Measurements from ENCODE around the gene CCDC170.
"Not testable (repeated sequence)": the region's sequence is repeated elsewhere in the genome, so short reads cannot be mapped to it uniquely, and the experiment has no call there.

CCDC170 gene

DNA sequence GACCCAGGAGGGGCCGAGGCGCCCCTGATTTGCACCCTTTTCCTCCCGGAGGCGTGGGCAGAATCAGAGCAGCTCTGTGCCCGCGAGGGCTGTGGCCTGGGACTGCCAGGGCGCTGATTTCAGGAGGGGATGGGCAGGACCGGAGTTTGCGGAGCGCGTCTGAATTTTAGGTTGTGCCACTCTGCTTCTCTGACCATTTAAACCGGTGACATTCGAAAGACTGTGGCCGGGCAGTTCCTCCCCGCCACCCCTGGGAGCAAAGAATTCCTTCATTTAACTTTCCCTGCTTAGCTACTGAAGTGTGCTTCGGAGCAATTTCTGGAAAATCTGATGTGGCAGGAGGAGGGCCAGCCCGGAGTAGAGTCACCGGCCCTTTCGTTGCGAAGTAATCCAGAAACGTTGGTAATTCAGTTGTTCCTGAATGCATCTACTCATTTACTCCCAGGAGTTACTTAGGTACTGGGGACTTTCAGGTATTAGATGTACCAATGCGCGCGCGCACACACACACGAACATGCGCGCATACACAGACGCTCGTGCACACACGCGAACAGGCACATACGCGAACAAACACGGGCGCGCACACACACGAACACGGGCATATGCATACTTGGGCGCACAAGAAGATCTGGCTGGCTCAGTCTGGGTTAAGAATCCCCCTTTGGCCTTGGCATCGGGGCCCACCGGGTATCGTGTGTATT lies 568 bp downstream of the CCDC170 start:
- DNase-seq (ENCODE audit: low read depth in 2 of 3, low spot score in 1 of 3) = peak in 2 of 3 donors; percentile 12 to 18

DNA sequence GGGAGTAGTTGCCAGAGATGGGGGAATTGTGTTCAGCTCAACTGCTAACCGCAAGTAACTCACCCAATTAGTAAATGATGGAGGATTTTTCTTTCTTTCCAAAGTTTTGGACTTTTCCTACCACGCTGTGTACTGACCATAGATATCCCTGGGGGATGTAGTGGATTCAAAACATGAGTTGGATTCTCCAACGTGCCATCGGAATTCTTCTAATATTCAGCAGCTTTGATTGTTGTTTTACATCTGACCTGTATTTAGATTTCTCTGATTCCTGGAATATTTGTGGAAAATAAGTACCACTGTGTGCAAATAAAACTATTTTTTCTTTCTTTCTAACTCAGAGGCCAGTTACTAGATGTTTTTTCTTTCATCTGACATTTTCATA lies 1.1 kb downstream of the CCDC170 start:
- no peak for DNase-seq (ENCODE audit: low read depth in 2 of 3, low spot score in 1 of 3)

DNA sequence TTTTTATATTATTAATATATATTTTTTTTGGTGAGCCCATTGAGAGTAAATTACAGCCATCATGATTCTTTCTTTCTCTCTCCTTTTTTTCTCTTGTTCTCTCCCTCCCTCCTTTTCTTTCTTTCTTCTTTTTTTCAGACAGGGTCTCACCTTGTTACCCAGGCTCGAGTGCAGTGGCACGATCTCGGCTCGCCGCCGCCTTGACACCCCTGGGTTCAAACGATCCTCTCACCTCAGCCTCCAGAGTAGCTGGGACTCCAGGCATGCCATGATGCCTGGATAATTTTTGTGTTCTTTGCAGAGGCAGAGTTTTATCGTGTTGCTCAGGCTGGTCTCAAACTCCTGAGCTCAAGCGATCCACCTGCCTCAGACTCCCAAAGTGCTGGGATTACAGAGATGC lies 1.6 kb downstream of the CCDC170 start:
- no peak for DNase-seq (ENCODE audit: low read depth in 2 of 3, low spot score in 1 of 3)

DNA sequence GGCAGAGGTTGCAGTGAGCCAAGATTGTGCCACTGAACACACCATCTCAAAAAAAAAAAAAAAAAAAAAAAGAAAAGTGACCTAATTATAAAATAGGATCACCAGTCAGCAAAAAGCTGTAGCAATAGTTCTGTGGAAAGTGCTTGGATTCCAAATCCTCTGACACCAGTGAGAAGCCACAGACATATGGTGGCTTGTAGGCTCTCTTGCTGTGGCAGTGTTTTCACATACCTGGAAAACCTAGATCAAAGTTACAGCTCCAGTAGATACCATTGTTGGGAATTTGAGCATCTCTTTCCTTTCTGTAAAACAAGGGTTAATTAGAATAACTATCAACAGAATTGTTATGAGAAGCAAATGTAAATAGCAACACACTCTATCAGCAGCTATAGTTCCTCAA lies 4.1 kb downstream of the CCDC170 start:
- no peak for DNase-seq (ENCODE audit: low read depth in 2 of 3, low spot score in 1 of 3)

DNA sequence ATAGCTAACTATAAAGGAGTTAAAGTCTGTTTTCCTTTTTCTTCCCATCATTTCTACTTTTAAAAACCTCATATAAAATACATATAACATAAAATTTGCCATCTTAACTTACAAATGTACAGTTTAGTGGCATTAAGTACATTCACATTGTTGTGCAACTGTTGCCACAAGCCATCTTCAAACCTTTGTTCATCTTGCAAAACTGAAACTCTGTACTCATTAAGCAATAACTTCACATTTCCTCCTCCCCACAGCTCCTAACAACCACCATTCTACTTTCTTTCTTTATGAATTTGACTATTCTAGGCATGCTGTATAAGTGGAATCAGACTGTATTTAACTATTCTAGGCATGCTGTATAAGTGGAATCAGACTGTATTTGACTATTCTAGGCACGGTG lies 4.5 kb downstream of the CCDC170 start:
- no peak for DNase-seq (ENCODE audit: low read depth in 2 of 3, low spot score in 1 of 3)

DNA sequence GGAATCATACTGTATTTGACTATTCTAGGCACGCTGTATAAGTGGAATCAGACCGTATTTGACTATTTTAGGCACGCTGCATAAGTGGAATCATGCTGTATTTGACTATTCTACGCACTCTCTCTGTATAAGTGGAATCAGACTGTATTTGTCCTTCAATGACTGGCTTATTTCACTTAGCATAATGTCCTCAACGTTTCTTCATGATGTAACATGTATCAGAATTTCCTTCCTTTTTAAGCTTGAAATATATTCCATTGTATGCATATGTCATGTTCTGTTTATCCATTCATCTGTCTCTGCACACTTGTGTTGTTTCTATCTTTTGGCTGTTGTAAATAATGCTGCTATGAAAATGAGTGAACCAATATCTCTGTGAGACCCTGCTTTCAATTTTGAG lies 5.7 kb downstream of the CCDC170 start:
- DNase-seq (ENCODE audit: low read depth in 2 of 3, low spot score in 1 of 3) = no peak

DNA sequence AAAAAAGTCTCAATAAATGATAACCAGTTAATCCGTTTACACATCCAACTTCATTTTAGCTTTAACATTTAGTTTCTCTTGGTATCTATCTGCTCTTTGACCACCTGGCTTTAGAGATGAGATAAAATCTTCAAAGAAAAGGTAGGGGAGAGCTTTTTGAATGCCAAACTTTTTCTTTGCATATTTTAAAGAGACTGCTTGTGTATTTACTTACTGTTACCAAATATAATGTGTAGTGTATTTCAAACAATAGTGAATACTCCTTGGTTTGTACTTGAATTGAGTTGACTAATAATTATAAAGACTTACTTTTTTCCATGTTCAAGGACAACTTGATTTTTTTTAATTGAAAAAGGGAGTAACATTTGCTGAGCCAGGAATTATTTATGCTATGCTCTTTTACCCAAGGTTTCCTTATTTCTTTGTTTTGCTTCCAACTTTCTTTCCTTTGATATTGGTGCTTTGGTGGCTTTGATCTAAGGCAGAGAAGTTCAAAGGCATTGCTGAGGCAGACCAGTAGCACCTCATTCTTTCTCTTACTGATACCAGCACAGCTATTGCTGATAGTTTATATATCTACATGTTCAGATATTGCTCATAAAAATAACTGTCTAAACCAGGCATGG lies 7.8 kb downstream of the CCDC170 start:
- no peak for DNase-seq (ENCODE audit: low read depth in 2 of 3, low spot score in 1 of 3)

DNA sequence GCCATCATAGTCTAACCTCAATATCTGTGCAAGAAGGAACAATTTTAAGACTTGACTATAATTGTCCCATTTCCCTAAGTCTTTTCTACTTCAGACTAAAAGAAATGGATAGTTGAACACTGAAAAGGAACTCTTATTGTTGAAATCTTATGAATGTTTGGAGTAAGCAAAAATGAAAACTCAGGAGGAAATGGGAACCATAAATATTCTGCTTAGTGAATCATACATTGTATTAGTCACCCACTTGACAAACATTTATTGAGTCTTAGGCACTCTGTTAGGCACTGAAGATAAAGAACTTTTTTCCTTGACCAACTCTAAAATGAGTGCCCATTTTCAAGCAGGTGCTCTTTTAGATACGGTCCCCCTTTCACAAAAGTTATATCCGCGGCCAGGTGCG lies 8.7 kb downstream of the CCDC170 start:
- no peak for DNase-seq (ENCODE audit: low read depth in 2 of 3, low spot score in 1 of 3)

DNA sequence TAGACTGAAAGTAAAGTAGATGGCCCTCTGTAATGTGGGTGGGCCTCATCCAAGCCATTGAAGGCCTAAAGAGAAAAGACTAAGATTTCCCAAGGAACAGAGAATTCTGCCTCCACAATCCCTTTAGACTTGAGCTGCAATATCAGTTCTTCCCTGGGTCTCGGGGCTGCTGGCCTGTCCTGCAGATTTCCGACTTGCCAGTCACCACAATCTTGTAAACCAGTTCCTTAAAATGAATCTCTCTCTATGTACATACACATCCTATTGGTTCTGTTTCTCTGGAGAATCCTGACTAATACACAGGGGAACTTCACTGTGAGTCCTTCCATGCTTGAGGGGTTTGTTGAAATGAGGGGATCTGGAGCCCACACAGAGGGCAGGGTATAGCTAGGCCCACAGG lies 12.9 kb downstream of the CCDC170 start:
- DNase-seq (ENCODE audit: low read depth in 2 of 3, low spot score in 1 of 3) = no peak

DNA sequence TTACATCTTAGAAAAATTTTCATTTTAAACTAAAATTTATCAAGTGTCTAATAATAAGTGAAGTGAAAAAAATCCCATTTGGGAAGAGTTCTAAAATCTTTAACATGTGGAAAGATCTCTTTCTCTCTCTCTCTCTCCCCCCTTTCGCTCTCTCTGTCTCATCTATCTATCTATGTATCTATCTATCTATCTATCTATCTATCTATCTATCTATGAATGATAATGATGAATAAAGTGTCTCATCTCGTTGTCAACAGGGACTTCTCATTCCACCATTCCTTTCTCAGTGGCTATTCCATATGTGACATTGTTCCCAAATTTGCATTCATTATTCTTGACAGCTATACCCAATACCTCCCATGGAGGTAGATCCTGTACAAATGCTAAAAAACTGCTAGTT lies 15.2 kb downstream of the CCDC170 start:
- DNase-seq (ENCODE audit: low read depth in 2 of 3, low spot score in 1 of 3) = no peak

DNA sequence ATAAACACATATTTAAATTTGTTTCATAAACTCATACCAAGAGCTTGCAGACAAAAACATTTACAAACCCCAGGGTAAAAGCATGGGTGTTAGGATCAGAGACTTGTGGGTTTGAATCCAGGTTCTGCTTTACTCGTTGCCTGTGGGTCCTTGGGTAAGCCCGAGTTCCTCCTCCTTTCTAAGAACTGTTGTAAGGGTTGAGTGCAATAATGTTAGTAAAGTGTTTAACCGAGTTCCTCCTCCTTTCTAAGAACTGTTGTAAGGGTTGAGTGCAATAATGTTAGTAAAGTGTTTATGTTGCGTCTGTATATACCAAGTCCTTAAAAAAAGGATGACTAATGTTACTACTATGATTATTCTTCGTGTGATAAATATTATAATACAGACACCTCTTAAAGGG lies 18.7 kb downstream of the CCDC170 start:
- no peak for DNase-seq (ENCODE audit: low read depth in 2 of 3, low spot score in 1 of 3)

DNA sequence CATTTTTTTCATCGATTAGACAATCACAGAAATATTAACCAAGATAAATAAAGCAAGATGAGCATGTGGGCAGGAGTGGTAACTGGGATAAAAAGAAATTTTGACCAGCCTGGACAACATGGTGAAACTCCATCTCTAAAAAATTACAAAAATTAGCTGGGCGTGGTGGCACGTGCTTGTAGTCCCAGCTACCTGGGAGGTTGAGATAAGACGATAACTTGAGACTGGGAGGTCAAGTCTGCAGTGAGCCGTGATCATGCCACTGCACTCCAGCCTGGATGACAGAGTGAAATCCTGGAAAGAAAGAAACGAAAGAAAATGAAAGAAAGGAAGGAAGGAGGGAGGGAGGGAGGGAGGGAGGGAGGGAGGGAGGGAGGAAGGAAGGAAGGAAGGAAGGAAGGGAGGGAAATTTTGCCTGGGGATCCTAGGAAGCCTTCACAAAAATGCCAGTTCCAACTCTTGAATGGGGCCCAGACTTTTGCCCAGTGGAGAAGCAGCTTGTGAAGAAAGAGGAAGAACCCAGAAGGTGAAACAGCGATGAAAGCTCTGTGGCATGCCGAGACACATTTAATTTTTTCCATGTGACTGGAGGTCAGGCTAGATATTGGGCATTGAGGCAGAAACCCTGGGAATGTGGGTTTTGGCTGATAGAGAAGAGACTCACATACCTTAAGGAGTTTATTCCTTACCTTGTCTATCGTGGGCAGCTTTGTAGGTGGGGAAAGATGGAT lies 20.3 kb downstream of the CCDC170 start:
- no peak for DNase-seq (ENCODE audit: low read depth in 2 of 3, low spot score in 1 of 3)

DNA sequence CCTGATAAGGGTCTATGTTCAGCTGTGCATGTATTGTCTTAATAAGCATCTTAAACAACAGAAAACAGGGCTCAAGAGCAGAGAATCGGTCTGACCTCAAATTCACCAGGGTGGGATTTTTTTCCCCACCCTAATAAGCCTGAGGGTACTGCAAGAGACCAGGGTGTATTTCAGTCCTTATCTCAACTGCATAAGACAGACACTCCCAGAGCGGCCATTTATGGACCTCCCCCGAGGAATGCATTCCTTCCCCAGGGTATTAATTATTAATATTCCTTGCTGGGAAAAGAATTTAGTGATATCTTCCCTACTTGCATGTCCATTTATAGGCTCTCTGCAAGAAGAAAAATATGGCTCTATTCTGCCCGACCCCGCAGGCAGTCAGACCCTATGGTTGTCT lies 25.2 kb downstream of the CCDC170 start:
- DNase-seq (ENCODE audit: low read depth in 2 of 3, low spot score in 1 of 3) = not testable (repeated sequence)

DNA sequence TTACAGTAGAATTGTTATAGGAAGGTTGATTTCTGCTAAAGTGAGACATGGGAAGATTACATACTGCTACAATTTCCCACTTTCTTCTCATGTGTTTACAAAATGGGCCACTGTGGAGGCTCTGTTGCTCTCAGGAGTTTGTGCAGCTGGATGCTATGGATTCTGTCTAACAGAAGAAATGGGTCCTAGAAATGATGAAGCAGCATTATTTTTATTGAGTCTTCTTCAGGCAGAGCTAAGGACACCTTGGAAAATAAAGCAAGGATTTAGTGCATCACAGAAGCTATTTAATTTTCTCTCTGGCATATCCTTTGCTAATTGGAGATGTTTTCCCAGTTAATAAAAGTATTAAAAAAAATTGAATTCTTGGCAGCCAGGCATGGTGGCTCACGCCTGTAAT lies 29.2 kb downstream of the CCDC170 start:
- no peak for DNase-seq (ENCODE audit: low read depth in 2 of 3, low spot score in 1 of 3)

DNA sequence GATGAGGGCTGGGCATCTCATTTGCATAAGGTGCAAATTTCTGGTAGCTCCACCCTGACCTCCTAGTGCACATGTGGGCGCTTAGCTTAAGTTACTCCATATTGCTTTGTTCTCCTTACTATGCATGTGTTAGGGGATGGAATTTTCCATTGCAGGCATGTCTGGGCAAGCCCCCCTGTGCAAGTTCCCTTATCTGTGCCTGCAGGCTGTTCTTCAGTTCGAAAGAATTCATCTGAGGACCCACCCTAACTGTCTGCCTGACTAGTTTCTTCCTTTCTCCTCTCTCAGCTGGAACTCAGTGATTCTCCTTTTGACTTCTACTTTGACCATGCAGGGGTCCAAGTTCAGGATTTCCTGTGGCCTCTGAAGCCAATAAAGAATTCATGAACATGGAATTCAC lies 30.2 kb downstream of the CCDC170 start:
- DNase-seq (ENCODE audit: low read depth in 2 of 3, low spot score in 1 of 3) = no peak

DNA sequence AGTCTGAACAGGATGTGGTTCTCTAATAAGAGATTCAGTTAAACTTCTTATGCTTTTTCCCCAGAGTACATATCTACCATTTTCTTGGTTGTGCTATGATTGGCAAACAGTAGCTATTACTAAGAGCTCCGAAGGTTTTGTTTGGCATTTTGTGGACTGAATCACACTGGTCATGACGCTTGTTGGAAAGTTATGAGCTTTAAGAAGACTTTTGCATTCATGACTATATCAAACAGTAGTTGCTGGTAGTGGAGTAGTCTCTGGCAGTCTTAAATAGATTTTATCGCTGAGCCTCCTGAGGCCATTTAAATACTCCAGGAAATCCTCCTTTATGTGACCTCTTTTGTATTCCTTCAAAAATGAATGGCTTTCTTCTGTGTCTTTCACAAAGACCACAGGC lies 40.8 kb downstream of the CCDC170 start:
- no peak for DNase-seq (ENCODE audit: low read depth in 2 of 3, low spot score in 1 of 3)

DNA sequence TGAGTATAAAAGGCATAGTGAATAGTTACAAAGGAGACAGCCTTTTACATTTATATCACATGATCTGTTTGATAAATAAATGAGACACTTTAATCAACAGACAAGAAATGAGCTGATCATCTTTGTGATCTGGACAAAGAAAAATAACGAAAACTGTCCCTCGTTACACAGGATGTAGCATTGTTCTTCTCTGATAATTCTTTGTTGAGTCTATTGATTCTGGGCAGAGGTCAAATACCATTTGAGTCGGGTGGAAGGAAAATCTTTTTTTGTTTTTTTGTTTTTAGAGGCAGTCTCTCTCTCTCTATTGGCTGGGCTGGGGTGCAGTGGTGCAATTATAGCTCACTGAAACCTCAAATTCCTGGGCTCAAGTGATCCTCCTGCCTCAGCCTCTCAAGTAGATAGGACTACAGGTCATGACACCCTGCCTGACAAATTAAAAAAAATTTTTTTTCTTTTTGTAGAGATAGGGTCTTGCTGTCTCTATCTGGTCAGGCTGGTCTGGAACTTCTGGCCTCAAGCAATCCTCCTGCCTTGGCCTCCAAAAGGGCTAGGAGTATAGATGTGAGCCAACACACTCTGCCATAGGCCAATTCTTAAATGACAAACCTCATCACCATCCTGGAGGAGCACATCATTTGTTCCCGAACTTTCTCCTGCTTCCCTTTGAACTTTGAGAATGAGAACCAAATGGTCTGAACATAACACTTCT lies 41.8 kb downstream of the CCDC170 start:
- DNase-seq (ENCODE audit: low read depth in 2 of 3, low spot score in 1 of 3) = no peak

DNA sequence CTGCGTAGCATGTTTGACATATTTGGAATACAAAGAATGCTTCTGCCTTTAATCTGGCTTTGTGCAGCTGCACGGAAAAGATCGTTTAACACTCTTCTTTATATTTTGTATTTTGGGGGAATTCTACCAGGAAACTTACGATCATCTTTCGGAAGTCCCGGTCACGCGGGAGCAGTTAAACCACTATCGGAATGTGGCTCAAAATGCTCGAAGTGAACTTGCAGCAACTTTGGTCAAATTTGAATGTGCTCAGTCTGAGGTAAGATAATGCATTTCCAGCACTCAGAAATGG lies 42.3 kb downstream of the CCDC170 start:
- no peak for DNase-seq (ENCODE audit: low read depth in 2 of 3, low spot score in 1 of 3)

DNA sequence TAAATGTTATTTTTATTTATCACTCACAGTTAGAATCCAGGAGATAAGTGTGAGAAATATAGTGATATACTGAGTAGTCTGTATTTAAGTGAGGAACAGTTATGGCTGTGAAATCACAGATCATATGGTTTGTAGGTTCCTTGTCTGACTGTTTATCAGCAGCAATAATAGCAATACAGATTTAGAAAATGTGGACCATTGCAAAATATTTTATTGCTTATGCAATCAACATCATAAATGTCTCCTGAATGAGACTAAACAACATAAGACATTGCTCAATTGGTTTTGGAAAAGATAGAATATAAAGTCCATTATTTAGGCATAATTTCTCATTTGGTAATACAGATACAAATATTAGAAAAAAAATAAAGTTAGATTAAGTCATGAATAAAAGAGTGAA lies 43.7 kb downstream of the CCDC170 start:
- no peak for DNase-seq (ENCODE audit: low read depth in 2 of 3, low spot score in 1 of 3)

DNA sequence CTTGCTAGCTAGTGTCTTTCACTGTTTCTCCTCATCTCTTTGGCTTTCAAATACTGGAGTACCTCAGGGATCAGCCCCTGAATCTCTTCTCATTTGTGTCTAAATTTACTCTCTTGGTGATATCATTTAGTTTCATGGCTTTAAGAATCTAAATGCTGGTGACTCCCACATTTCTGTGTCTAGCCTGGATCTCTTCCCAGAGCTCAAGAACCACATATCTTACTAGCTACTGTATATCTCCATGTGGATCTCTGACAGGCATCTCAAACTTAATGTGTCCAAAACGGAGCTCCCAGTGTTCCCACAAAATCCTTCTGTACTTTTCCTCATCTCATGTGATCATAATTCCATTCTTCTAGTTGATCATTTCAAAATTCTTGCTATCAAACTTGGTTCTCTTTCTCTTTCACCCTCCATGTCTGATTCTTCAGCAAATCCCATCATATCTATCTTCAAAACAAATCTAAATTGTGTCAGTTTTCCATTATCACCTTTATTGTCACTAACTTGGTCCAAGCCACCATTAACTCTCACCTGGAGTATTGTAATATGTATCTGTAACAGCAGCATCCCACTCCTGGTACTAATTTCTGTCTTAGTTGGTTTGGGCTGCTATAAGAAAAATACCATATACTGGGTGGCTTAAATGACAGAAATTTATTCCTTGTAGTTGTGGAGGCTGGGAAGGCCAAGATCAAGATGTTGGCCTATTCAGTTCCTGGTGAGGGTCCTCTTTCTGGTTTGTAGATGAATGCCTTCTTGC lies 45.9 kb downstream of the CCDC170 start:
- no peak for DNase-seq (ENCODE audit: low read depth in 2 of 3, low spot score in 1 of 3)

DNA sequence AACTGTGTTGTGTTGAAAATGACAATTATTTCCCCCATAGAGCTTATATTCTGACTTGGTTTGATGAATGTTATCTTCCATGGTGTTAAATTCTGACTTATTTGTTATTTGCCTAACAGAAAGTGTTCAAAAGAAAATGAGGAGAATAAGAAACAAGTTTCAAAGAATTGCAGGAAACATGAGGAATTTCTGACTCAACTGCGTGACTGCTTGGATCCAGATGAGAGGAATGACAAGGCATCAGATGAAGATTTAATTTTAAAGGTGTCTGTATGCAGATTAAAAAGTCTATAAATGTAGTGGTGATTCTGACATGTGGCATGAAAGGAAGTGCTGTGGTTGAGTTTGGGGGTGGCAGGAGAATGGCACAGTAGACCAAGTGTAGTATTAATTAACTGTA lies 50.6 kb downstream of the CCDC170 start:
- no peak for DNase-seq (ENCODE audit: low read depth in 2 of 3, low spot score in 1 of 3)

All from stimulated activated CD4-positive, alpha-beta T cell treated with anti-CD3 and anti-CD28 coated beads, Interleukin-12 subunit alpha, Interleukin-12 subunit beta, amount 100 ng/mL, for 48 hours (primary cell).